SH-SY5Y (cell line): ENCODE results near the gene PAX5.

Source experiments
- GATA2 ChIP-seq: IDR thresholded peaks from 2 replicates; pipeline ENCODE4 v1.6.1; 2011; ENCODE audit warnings: mild to moderate bottlenecking, low read depth, low read length
- GATA3 ChIP-seq: IDR thresholded peaks from 2 replicates; pipeline ENCODE4 v1.6.1; 2011; ENCODE audit warnings: low read depth, mild to moderate bottlenecking, low read length, moderate library complexity

GRCh38 chr9:36864491-36865410 lies 169.3 kb downstream of the PAX5 start:
- TF ChIP-seq GATA3 = no peak
- TF ChIP-seq GATA2 = no peak
